Esophagus squamous epithelium (tissue), 4 donors: ENCODE results near the gene MTA2.

Source experiments
- CTCF ChIP-seq, 6 experiments: fragments of 450-650 bp in 4 of 6; fragments of 200-600 bp in 2 of 6; sonication (generic) in 2 of 6; IDR thresholded peaks; one replicate each; pipeline ENCODE4 v1.5.1; 2016 to 2019; ENCODE audit warnings: antibody characterized with exemption in 6 of 6, mild to moderate bottlenecking in 4 of 6, moderate library complexity in 4 of 6
- POLR2A ChIP-seq, 4 donors: fragments of 450-650 bp; IDR thresholded peaks; one replicate each; pipeline ENCODE4 v1.6.1; 2017; ENCODE audit warnings: antibody characterized with exemption in 4 of 4, mild to moderate bottlenecking in 4 of 4, moderate library complexity in 3 of 4

DNA sequence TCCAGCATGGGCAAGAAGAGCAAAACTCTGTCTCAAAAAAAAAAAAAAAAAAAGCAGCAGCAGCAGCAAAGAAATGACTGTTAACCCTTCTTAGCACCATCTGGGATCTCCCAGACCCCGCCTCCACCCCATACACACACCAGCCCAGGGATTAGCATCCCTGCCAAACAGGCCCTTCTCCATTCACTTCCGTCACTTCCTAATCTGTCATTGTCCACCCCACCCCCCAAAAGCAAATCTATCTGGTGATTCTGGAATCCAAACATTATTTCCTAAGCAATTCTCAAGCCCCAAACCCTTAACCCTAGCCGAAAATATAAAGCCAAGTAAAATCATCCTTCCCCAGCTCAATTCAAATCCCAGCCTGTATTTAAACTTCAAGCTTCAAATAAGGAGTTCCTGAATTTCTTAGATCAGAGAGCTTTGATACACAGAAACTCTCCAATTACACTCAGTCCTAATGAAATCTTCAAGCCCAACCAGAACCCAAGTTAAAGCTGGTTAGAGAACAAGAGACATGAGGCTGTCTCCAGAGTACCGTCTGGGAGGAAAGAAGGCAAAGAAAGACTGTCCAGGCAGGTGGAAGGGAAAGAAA lies 49.1 kb downstream of the MTA2 start:
- TF ChIP-seq POLR2A (IDR thresholded peaks at IDR 0.05): no peak
- TF ChIP-seq CTCF (IDR thresholded peaks at IDR 0.05): no peak
